Esophagus (tissue), 2 donors: ENCODE measurements around the gene SYT7. TPM values are rescaled to one million over a fixed set of nuclear protein-coding genes. Genes with fewer than 3 reads are reported as not detected.

ENCODE experiments used
- H3K27ac ChIP-seq, 2 donors: one replicate each; pipeline ENCODE4 v1.5.1; 2013; ENCODE audit warnings: low read depth in 2 of 2, mild to moderate bottlenecking in 2 of 2, inconsistent platforms in 1 of 2, low read length in 1 of 2, moderate library complexity in 1 of 2
- H3K27me3 ChIP-seq, 2 donors: one replicate each; pipeline ENCODE4 v1.6.1; 2013; ENCODE audit warnings: low read length in 2 of 2, control low read depth in 1 of 2, mild to moderate bottlenecking in 1 of 2; ENCODE audit not compliant: insufficient read depth in 2 of 2, control insufficient read depth in 1 of 2
- H3K36me3 ChIP-seq, 2 donors: one replicate each; pipeline ENCODE4 v1.6.1; 2013; ENCODE audit warnings: low read length in 1 of 2; ENCODE audit not compliant: control insufficient read depth in 2 of 2, insufficient read depth in 2 of 2
- H3K4me1 ChIP-seq, 2 donors: one replicate each; pipeline ENCODE4 v1.6.1; 2013; ENCODE audit warnings: low read length in 1 of 2; ENCODE audit not compliant: control insufficient read depth in 2 of 2, insufficient read depth in 2 of 2
- H3K4me3 ChIP-seq, 2 donors: one replicate each; pipeline ENCODE4 v1.5.1; 2013; ENCODE audit warnings: low read length in 2 of 2, mild to moderate bottlenecking in 2 of 2, low read depth in 1 of 2, moderate library complexity in 1 of 2
- H3K9me3 ChIP-seq, 2 donors: one replicate each; pipeline ENCODE4 v1.6.1; 2013; ENCODE audit warnings: mild to moderate bottlenecking in 2 of 2, low read depth in 1 of 2, low read length in 1 of 2, moderate library complexity in 1 of 2; ENCODE audit not compliant: control insufficient read depth in 2 of 2, insufficient read depth in 1 of 2
- WGBS, 2 donors: extraction: QIAGEN DNeasy Blood & Tissue Kit; methylation state at CpG; one replicate each; pipeline ENCODE4 v1.1.7; 2013; 5-methylcytosine and 5-hydroxymethylcytosine counted together
- polyA plus RNA-seq, 2 donors: library from polyadenylated mRNA; stranded (reverse); fragments of 200-250 nt; gene quantifications; one replicate each; pipeline ENCODE4 v1.2.3, GENCODE V29; 2013
- donor health status: healthy with polysubstance abuse.
- donor health status: Bipolar disorder and iron deficiency.

Gene SYT7
- polyA plus RNA-seq, 2 donors: 1.3 to 2.2 TPM

DNA sequence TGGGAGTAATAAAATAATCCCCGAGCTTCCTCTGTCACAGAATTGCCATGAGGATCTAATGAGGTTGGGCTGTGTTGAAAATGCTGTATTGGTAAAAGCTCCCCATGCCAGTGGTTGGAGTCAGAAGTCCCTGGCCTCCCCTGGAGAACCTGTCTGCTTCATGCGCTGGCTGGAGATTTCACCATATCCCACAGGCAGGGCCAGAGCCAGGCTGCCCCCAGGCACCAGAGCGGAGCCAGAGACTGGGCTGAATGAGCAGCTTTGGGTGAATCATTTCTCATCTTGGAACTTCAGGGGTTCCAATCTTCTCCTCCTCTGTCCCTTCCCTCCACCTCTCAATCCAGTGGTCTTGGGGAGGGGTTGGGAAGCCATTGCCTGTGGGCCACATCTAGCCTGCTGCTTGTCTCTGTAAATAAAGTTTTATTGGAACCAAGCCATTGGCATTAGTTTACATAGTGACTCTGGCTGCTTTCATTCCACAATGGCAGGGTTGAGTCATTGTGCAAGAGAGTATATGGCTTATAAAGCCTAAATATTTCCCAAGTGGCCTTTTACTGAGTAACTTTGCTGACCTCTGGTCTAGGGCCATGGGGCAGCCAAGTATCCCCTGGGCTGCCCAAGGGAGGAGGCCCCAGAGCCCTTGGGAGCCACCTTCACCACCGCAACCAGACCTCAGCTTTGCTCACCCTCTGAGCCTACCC, 37.1 kb downstream of the SYT7 start:
- no peaks in the 10 kb centered on the region for H3K9me3 ChIP-seq
- H3K27ac ChIP-seq: no peak overlapping the region

DNA sequence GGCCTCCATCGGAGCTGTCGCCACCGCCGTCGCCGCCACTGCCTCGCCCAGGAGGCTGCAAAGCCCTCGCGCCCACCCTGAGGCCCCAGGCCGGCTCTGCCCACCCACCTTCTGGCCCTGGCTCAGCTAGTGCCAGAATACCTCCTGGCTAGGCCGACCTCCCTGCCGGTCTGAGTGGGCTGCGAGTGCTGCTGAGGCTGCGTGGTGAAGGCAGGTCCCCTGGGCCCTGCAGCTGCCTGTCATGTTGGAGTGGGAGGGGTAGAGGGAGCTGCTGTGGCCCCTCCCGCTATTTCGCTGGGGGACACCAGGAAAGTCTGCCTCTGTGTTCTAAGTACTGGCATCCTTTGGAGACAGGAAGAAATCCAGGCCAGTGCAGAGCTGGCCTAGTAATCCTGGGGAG, 38.2 kb downstream of the SYT7 start:
- H3K36me3 ChIP-seq: no peaks in the 10 kb centered on the region
- H3K4me1 ChIP-seq: no peaks in the 10 kb centered on the region
- H3K9me3 ChIP-seq: no peaks in the 10 kb centered on the region
- no peak overlapping the region for H3K4me3 ChIP-seq
- no peak overlapping the region for H3K27ac ChIP-seq
- WGBS, 2 donors: 81 to 88% methylated on average over 16 of the region's 16 CpGs
- no peaks in the 10 kb centered on the region for H3K27me3 ChIP-seq

More for the DNA sequence above, 37.1 kb downstream of the SYT7 start:
- H3K4me3 ChIP-seq: no peak overlapping the region
- H3K27me3 ChIP-seq: no peaks in the 10 kb centered on the region
- no peaks in the 10 kb centered on the region for H3K4me1 ChIP-seq
- no peaks in the 10 kb centered on the region for H3K36me3 ChIP-seq
- WGBS, 2 donors: 87 to 93% methylated on average over 4 of the region's 4 CpGs

DNA sequence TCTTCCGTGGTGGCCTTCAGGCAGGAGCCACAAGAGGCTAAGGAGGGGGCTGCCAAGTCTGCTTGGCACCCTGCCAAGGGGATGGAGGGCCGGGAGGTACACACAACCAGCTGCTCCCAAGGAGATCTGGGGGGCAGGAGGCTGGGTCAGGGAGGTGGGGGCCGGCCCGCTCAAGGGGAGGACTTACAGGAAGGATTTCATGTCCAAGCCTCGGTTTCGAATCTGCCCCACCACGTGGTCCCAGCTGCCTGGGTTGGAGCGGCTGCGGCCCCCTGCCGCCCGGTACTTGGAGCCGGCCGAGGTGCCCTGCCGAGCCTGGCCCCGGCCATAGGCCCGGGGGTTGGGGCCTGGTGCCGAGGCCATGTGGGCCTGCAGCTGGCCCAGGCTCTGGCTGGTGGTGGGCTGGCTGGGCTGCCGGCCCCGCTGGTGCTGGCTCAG, 38.8 kb downstream of the SYT7 start:
- Histone ChIP-seq H3K4me1 (no peaks in the 10 kb centered on the region), H3K9me3 (no peaks in the 10 kb centered on the region), H3K27me3 (no peaks in the 10 kb centered on the region), H3K27ac (no peak overlapping the region), H3K36me3 (no peaks in the 10 kb centered on the region), H3K4me3 (no peak overlapping the region)
- WGBS, 2 donors: 56 to 58% methylated on average over 16 to 19 of the region's 19 CpGs

DNA sequence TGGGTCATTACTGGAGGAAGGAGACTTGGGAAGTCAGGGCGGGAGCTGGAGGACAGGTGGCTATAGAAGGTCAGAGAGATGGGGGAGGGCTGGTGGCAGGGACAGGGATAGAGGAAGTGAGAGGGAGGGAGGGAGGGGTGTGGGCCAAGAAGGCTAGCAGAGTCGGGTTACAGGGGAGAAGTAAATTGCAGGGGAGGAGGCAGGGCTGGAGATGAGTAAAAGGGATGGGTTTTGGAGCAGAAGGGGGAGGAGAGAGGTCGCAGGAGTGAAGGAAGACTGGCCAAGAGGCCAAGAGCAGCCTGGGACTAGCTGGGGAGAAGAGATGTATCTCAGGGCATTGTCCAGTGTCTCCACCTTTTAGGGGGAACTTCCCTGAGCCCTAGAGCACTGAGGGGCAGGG, 39.3 kb downstream of the SYT7 start:
- H3K4me3 ChIP-seq: no peak overlapping the region
- 27 to 31% methylated on average over 3 of the region's 3 CpGs for WGBS, 2 donors
- no peaks in the 10 kb centered on the region for H3K36me3 ChIP-seq
- no peaks in the 10 kb centered on the region for H3K9me3 ChIP-seq
- H3K4me1 ChIP-seq: no peaks in the 10 kb centered on the region
- no peaks in the 10 kb centered on the region for H3K27me3 ChIP-seq
- H3K27ac ChIP-seq: no peak overlapping the region

DNA sequence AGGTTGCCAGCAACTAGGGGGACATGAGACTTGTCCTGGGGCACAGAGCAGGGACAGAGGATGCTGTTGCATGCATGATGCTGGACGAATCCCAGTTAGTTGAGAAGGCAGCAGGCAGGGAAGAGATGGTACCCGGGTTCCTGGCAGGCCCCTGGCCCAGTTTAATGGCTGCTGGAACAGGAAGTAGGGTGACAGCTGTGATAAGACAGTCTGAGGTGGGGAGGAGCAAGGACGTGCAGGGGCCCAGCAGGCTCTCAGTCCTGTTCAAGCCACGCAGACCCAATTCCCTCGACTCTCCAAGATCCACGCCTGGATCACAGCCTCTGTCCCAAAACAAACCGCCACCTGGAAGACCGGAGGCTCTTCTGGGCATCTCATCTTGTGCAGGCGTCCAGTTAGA, 40.3 kb downstream of the SYT7 start:
- H3K9me3 ChIP-seq: no peaks in the 10 kb centered on the region
- H3K27me3 ChIP-seq: no peaks in the 10 kb centered on the region
- H3K4me3 ChIP-seq: no peak overlapping the region
- 65 to 69% methylated on average over 9 of the region's 9 CpGs for WGBS, 2 donors
- H3K27ac ChIP-seq: no peak overlapping the region
- no peaks in the 10 kb centered on the region for H3K4me1 ChIP-seq
- H3K36me3 ChIP-seq: no peaks in the 10 kb centered on the region

DNA sequence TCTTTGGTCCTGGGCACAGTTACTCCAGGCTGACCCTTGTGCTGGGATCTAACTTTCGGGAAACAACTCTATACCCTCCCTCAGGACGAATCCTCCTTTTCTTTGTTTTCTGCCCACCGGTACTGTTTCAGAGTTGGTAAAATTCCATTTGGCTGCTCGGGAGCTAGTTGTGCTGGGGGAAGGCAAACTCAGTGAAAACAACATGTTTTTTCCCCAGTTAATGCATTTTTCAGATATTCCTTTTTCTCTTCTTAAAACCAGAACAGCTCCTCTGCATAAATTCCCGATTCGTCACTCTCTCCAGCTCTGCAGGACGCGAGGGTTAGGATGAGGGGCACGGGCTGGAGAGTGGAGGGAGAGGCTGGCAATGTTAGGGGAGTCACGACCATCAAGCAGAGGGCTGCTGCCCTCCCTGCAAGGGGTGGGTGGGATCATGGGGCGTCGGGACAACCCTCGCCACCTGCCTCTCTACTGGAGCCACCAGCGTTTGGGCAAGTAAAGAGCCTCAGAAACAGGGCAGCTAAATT, 41.0 kb downstream of the SYT7 start:
- Histone ChIP-seq H3K4me3 (no peak overlapping the region), H3K9me3 (no peaks in the 10 kb centered on the region), H3K36me3 (no peaks in the 10 kb centered on the region), H3K4me1 (no peaks in the 10 kb centered on the region), H3K27ac (no peak overlapping the region), H3K27me3 (no peaks in the 10 kb centered on the region)
- 63 to 71% methylated on average over 14 of the region's 14 CpGs for WGBS, 2 donors

DNA sequence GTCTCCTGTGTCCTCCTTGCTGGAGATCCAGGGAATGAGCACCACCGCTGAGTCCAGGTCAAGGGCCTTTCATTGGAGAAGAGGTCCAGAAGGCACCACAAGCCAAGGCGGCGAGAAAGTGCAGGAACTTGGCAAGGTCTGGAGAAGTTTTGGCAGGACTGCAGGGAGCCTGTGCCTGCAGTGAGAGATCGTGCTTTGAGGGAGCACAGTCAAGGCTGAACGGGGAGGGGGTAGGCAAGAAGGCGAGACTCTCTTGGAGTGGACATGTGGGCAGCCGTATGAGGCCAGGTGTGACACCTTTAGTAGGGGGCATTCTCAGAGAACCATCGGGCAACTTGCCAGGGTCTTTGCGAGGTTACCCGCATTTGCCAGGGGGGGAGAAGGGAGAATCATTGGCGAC, 41.9 kb downstream of the SYT7 start:
- 70 to 81% methylated on average over 11 of the region's 11 CpGs for WGBS, 2 donors
- Histone ChIP-seq H3K4me3 (no peak overlapping the region), H3K36me3 (no peaks in the 10 kb centered on the region), H3K9me3 (no peaks in the 10 kb centered on the region), H3K27ac (no peak overlapping the region), H3K4me1 (peaks cover 0 to 2% of the 10 kb centered on the region in 2 donors), H3K27me3 (no peaks in the 10 kb centered on the region)

DNA sequence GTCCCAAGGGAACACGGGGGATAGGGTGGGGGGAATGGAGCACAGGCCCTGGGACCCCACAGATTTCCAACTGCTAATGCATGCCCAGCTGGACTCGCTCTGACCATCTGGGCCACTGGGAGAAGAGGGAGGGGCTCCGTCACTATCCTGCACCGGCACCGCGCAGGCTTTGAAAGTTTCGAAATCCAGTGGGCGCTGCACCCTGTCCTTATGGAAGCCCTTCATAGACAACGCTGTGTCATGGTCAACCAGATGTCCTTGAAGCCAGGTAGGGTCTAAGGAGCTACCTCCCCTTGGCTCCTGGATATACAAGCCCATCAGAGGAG, 42.3 kb downstream of the SYT7 start:
- Histone ChIP-seq H3K27ac (no peak overlapping the region), H3K27me3 (no peaks in the 10 kb centered on the region), H3K9me3 (no peaks in the 10 kb centered on the region), H3K4me3 (no peak overlapping the region), H3K36me3 (no peaks in the 10 kb centered on the region), H3K4me1 (peaks cover 0 to 2% of the 10 kb centered on the region in 2 donors)
- 78 to 83% methylated on average over 9 of the region's 9 CpGs for WGBS, 2 donors

DNA sequence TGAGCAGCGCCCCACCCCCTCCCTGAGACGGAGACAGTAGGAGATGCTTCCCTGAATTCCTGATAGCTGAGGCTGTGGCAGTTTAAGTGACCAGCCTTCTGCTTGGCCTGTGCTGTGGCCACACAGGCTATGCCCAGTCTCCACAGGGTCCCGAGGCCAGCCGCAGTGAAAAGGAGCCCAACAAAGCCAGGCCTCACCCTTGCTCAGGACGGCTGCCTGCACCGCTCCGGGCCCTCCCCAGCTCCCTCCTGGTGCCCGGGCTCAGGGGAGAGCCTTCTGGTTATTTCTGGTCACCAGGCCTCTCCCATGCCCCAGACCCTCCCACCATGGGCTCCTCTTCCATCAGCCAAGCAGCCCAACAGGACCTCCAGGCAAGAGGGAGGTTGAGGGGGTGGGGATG, 43.5 kb downstream of the SYT7 start:
- WGBS, 2 donors: 89 to 90% methylated on average over 8 of the region's 8 CpGs
- no peaks in the 10 kb centered on the region for H3K9me3 ChIP-seq
- H3K27ac ChIP-seq: no peak overlapping the region
- H3K4me1 ChIP-seq: peaks cover 0 to 2% of the 10 kb centered on the region in 2 donors
- no peak overlapping the region for H3K4me3 ChIP-seq
- H3K36me3 ChIP-seq: no peaks in the 10 kb centered on the region
- H3K27me3 ChIP-seq: no peaks in the 10 kb centered on the region

DNA sequence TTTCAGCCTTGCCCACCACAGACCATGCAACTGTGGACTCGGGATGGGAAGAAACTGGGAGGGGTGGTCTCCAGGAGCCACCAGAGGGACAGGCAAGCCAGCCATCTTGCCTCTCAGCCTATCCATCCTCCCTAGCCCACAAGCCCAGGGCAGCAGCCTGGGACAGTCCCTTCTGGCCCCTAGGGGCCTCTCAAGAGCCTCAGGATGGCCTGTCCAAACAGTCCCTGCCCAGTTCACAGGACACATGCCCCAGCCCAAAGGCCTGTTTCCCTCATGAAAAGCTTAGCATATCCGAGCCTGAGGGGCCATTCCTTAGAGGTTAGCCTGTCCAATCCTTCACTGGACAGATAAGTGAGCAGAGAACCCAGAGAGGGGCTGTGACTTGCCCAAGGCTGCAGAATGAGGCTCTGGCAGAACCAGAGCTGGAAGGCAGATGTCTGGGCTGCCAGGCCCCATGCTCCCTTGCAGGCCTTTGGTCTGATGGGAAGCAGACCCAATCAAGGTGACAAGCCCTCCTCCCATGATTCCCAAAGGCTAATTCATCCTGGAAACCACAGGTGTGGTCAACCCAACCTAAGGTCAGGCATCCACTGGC, 44.1 kb downstream of the SYT7 start:
- Histone ChIP-seq H3K4me1 (peaks cover 0 to 2% of the 10 kb centered on the region in 2 donors), H3K36me3 (no peaks in the 10 kb centered on the region), H3K9me3 (no peaks in the 10 kb centered on the region), H3K27me3 (no peaks in the 10 kb centered on the region), H3K4me3 (no peak overlapping the region), H3K27ac (no peak overlapping the region)
- 81 to 83% methylated on average over 2 of the region's 2 CpGs for WGBS, 2 donors
